COLO829 (cell line): ENCODE results near the gene SDK1.
"Not testable (repeated sequence)": the region's sequence is repeated elsewhere in the genome, so short reads cannot be mapped to it uniquely, and the experiment has no call there.

Source experiments
- DNase-seq: peaks from one replicate; pipeline ENCODE4 v3.0.0; 2012; ENCODE audit warnings: low spot score

SDK1 gene

DNA sequence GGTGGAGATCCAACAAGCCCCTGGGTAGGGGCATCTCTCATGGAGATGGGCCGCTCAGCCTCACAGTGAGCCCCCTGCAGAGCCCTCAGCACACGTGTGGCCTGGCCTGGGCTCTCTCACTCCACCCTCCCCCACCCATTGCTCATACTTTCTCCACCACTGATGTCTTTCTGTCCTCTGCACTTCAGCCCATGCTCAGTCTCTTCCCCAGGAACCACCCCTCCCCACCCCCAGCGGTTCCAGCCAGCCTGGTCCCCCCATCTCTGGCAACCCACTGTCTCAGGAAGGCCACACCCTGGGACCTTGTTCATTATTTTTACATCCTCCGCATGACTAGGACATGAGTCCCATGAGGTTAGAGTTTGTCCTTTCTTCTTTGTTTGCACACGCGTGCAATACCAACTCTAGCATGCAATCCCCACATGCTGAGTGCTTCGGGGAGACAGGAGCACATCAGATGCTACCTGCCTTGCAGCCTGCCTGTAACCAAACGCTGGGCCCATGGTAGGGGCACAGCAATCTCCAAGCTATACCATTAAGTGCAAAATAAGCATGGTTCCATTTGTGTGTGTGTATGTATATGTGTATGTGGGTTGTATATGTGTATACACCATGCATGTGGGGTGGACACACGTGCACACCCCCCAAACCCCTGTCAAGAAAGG lies 972.6 kb downstream of the SDK1 start:
- no peak for DNase-seq

DNA sequence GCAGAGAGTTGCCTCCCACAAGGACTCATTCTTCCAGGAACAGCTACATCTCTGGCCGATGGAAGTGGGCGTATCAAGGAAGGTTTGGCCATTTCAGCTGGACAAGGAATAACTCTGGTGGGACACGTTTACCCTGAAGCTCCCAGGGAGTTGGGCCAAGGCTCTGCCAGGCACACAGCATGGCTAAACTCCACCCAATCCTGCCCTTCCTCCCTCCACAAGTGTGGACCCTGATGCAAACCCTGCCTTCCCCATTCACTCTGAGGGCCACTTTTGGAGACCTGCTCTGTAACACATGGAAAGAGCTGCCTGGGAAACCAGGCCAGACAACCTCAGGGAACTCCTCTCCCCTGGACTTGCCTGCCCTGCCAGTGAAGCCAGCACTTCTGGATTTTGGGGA lies 973.2 kb downstream of the SDK1 start:
- DNase-seq = no peak

GRCh38 chr7:4277936-4278335 lies 976.9 kb downstream of the SDK1 start:
- DNase-seq = no peak

DNA sequence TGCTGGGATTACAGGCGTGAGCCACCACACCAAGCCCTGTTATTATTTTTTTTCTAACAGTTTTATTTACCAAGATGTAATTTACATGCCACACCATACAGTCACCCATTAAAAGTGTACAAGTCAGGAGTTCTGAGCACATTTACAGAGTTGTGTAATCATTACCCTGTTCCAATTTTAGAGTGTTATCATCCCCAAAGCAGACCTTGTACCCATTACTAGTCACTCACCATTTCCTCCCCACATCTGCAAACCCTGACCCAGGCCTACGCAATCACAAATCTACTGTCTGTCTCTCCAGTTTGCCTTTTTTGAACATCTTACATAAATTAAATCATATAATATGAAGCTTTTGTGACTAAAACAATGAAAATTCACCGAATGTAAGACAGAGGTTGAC lies 978.2 kb downstream of the SDK1 start:
- DNase-seq = no peak

DNA sequence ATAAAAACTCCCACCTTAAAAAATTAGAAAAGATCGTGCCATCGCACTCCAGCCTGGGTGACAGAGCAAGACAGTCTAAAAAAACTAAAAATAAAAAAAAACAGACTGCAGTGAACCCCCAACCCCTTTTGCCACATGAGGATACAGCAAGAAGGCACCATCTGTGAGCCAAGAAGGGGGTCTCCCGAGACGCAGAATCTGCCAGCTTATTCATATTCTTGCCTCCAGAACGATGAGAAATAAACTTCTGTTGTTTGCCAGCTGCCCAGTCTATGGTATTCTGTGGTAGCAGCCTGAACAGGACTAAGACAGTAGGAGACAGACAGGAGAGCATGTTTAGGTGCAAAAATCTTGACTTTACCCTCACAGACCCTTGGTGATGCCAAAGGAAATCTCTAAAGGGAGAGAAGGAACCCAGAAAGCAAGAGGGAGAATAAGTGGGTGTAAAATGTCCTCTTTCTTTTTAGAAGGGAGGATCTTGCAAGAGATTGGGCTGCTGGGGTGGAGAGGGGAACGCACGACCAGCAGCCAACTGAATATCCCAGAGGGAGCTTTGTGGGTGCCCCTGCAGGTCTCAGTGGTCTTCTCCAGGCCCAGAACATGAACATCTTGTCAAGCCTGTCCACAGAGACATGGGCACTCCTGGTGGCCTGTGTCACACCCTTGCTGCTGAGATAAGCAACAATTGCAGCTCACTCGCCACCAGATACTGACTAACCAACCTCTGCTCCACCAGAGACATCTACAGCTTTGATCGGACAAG lies 980.4 kb downstream of the SDK1 start:
- no peak for DNase-seq

DNA sequence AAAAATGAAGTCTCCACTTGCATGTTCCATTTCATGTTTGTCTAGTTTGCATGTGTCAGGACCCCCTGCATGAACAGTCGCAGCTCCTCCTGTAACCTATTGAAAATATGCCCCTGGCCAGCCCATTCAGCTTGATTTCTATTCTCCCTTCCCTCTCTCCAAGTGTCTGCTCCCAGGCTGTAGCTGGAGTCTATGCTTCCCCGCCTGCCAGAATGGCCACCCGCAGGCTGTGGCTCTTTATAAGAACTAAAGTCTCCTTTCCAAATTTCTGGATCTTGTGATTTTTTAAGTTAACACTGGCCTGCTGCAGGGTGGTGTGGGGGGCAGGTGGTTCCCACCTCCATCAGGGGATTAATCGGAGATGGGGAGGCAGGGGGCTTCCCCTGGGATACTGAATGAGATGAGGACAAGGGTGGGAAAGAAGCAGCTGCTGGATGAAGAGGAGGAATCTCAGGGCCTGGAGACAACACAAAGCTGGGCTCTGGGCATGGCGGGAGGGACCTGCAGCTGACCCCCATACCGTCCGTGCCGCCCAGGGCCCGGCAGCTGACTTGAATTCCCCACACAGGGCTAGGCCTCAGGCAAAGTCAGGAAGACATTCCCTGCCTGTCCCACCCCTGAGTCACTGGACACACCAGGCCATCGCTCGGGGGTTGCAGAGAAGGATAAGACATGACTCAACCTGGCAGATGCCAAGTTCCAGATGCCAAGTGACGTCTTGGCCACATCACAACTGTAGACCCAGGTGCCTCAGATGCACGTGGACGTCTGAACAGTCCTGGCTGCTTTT lies 981.6 kb downstream of the SDK1 start:
- DNase-seq = no peak

- no peak for DNase-seq
These were observed 985.3 kb downstream of the SDK1 start for GRCh38 chr7:4286351-4286750.

DNA sequence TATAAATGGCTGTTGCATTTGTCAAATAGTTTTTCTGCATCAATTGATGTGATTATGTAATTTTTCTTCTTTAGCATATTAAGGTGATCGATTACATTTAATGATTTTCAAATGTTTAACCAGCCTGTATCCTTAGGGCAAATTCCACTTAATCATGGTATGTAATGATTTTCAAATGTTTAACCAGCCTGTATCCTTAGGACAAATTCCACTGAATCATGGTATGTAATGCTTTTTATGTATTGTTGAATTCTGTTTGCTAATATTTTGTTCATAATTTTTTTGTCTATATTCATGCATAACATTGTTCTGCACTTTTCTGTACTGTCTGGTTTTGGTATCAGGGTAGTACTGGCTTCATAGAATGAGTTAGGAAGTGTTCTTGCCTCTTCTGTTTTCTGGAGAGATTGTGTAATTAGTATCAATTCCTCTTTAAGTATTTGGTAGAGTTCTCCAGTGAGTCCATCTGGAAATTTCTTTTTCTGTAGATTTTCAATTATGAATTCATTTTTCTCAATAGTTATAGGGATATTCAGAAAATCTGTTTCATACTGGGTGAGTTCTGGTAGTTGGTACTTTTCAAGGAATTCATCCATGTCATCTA lies 987.8 kb downstream of the SDK1 start:
- DNase-seq = no peak

DNA sequence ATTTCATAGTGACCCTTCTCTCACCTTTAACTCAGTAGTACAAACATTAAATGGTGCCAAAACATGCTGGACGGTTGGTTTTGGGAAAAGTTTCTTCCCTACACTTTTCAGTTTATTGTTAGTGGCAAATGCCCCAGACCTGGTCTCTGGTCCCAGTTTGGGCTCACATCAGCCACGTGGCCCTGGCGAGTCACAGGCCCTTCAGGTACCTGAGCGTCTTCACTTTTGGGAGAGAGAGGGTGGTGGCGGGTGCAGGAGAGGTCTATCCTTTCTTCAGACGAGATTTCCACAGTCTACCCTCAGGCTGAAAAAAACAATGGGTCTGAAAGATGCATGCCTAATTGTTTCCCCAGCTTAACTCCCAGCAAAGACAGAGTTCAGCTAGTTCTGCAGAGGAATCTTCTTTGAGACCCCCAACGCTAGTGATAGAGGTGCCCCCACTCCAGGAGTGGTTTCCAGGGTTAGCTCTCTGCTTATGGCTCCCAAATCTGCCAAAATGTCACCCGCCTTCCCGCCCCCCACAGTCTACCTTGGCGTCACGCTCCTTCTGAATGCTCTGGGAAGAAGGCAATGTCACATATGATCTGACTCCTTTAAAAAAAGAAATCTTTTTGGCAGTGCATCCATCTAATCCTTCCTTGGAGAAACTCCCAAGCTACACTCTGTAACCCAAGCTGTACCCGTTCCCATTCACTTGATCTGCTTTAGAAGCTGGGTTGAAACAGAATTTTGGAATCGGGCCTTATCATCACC lies 996.3 kb downstream of the SDK1 start:
- no peak for DNase-seq

GRCh38 chr7:4297918-4298219 lies 996.8 kb downstream of the SDK1 start:
- no peak for DNase-seq

GRCh38 chr7:4299431-4299830 lies 998.4 kb downstream of the SDK1 start:
- DNase-seq = no peak

GRCh38 chr7:4302203-4302905 lies 1001.3 kb downstream of the SDK1 start:
- DNase-seq = no peak

DNA sequence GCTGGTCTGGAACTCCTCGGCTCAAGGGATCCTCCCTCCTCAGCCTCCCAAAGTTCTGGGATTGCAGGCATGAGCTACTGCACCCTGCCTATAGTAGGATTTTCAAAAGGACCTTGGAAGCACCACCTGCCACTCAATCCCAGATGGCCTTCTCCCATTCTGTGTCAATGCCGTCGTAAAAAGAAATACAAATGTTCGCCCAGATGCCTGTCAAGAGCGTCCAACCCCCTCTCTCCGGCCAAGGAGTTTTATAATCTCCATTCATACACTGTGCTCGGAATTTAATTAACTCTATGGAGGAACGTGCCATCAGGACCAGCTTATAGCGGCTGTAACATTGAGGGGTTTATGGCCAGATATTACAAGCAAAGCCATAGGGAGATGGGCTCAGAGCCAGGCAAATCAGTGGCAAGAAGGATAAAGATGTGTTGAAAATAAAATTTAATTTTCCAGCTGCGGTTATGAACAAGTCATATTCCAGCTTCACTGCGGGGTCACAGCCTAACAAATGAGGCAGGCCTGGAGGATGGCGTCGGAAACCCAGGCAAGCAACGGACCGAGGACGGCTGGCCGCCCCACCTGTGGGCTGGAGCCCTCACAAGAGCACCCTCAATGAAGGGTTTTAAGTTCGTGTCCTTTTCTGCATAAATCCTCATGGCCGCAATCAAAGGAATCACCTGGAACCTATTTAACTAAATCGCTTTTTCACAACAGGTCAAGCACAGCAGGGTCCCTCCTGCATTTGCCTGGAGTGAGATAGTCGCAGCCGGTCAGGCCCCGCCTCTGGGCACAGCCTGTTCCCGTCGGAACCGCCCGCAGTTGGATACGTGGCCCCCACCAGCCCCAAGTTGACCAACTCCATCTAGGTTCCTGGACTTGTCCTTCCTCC lies 1006.5 kb downstream of the SDK1 start:
- no peak for DNase-seq

DNA sequence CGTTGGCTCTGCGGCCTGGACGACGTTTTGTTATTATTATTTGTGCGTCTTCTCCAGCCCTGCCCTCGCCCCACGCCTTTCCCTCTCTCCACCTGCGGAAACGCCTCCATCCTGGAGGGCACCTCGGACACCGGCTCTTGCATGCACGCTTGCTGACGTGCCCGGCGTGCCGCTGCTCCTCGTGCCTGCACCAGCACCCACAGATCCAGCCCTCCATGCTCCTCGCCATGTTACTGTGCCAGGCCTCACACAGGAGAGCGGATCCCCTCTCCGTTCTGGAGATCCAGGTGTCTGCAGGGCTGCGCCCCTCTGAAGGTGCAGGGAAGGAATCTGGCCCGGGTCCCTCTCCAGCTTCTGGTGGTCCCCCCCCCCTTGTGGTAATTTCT lies 1007.1 kb downstream of the SDK1 start:
- DNase-seq = no peak

DNA sequence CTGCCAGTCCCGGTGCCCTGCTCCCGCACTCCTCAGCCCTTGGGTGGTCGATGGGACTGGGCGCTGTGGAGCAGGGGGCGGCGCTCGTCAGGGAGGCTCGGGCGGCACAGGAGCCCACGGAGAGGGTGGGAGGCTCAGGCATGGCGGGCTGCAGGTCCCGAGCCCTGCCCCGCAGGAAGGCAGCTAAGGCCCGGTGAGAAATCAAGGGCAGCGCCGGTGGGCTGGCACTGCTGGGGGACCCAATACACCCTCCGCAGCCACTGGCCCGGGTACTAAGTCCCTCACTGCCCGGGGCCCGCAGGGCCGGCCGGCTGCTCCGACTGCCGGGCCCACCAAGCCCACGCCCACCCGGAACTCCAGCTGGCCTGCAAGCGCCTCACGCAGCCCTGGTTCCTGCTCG lies 1012.9 kb downstream of the SDK1 start:
- not testable (repeated sequence) for DNase-seq

- not testable (repeated sequence) for DNase-seq
These were observed 1013.3 kb downstream of the SDK1 start for GRCh38 chr7:4314316-4314715.
